Liver (tissue), 9 donors: ENCODE data around the gene FURIN. TPM values are rescaled to one million over a fixed set of nuclear protein-coding genes. Genes with fewer than 3 reads are reported as not detected.

Experiments
- DNase-seq: peaks from one replicate; pipeline ENCODE4 v3.0.0-alpha.2; 2017; ENCODE audit warnings: low spot score
- H3K27ac ChIP-seq, 2 donors: one replicate each; pipeline ENCODE4 v1.7.0; 2013; ENCODE audit warnings: inconsistent platforms in 2 of 2, low read length in 2 of 2, control low read depth in 1 of 2, low read depth in 1 of 2, mild to moderate bottlenecking in 1 of 2
- H3K27me3 ChIP-seq, 4 donors: one replicate each; pipeline versions ENCODE4 v1.6.1 to v1.7.0; 2013; ENCODE audit warnings: low read length in 3 of 4, inconsistent platforms in 1 of 4, mild to moderate bottlenecking in 1 of 4, moderate library complexity in 1 of 4; ENCODE audit not compliant: control insufficient read depth in 4 of 4, insufficient read depth in 4 of 4
- H3K36me3 ChIP-seq, 4 donors: one replicate each; pipeline versions ENCODE4 v1.6.1 to v1.7.0; 2013; ENCODE audit warnings: low read length in 3 of 4, mild to moderate bottlenecking in 3 of 4, low read depth in 1 of 4, moderate library complexity in 1 of 4; ENCODE audit not compliant: control insufficient read depth in 4 of 4, insufficient read depth in 3 of 4
- H3K4me1 ChIP-seq, 4 donors: one replicate each; pipeline versions ENCODE4 v1.6.1 to v1.7.0; 2013; ENCODE audit warnings: low read length in 3 of 4, mild to moderate bottlenecking in 3 of 4, moderate library complexity in 1 of 4; ENCODE audit not compliant: control insufficient read depth in 4 of 4, insufficient read depth in 4 of 4
- H3K4me3 ChIP-seq, 3 donors: one replicate each; pipeline versions ENCODE4 v1.6.1 to v1.7.0; 2013; ENCODE audit warnings: low read length in 3 of 3, control low read depth in 1 of 3, low read depth in 1 of 3, mild to moderate bottlenecking in 1 of 3
- H3K9ac ChIP-seq, 2 donors: one replicate each; pipeline ENCODE4 v1.7.0; 2013; ENCODE audit warnings: low read length in 2 of 2, mild to moderate bottlenecking in 2 of 2, moderate library complexity in 2 of 2, control low read depth in 1 of 2, low read depth in 1 of 2
- H3K9me3 ChIP-seq, 4 donors: one replicate each; pipeline versions ENCODE4 v1.6.1 to v1.7.0; 2013; ENCODE audit warnings: low read length in 3 of 4; ENCODE audit not compliant: control insufficient read depth in 4 of 4
- ATF3 ChIP-seq: IDR thresholded peaks from 2 replicates; pipeline ENCODE4 v1.6.1; 2016; ENCODE audit warnings: antibody characterized with exemption
- CTCF ChIP-seq: fragments of 150-350 bp; IDR thresholded peaks from 2 replicates; pipeline ENCODE4 v1.5.1; 2017; ENCODE audit warnings: improper control_type of control experiment, low read depth, low read length; ENCODE audit not compliant: missing input control
- EGR1 ChIP-seq, 2 donors: IDR thresholded peaks; 2 replicates each; pipeline ENCODE4 v1.6.1; 2016 to 2018; ENCODE audit warnings: antibody characterized with exemption in 2 of 2, low read depth in 2 of 2
- FOXA1 ChIP-seq: IDR thresholded peaks from 2 replicates; pipeline ENCODE4 v1.6.1; 2016; ENCODE audit warnings: antibody characterized with exemption
- FOXA2 ChIP-seq: IDR thresholded peaks from 2 replicates; pipeline ENCODE4 v1.6.1; 2016; ENCODE audit warnings: antibody characterized with exemption
- GABPA ChIP-seq, 2 donors: IDR thresholded peaks in 1 of 2; conservative IDR thresholded peaks in 1 of 2; 2 replicates each; pipeline ENCODE4 v1.6.1; 2016; ENCODE audit warnings: antibody characterized with exemption in 2 of 2, mild to moderate bottlenecking in 1 of 2, moderate library complexity in 1 of 2
- HNF4A ChIP-seq, 2 donors: conservative IDR thresholded peaks; 2 replicates each; pipeline ENCODE4 v1.6.1; 2016; ENCODE audit warnings: antibody characterized with exemption in 2 of 2, mild to moderate bottlenecking in 2 of 2
- HNF4G ChIP-seq: IDR thresholded peaks from 2 replicates; pipeline ENCODE4 v1.6.1; 2016; ENCODE audit warnings: antibody characterized with exemption
- JUND ChIP-seq, 2 donors: IDR thresholded peaks; 2 replicates each; pipeline ENCODE4 v1.6.1; 2016; ENCODE audit warnings: antibody characterized with exemption in 2 of 2
- MAX ChIP-seq: IDR thresholded peaks from 2 replicates; pipeline ENCODE4 v1.6.1; 2016; ENCODE audit warnings: antibody characterized with exemption
- NR2F2 ChIP-seq: IDR thresholded peaks from 2 replicates; pipeline ENCODE4 v1.6.1; 2016; ENCODE audit warnings: antibody characterized with exemption
- RAD21 ChIP-seq, 2 donors: IDR thresholded peaks; 2 replicates each; pipeline ENCODE4 v1.6.1; 2016; ENCODE audit warnings: antibody characterized with exemption in 2 of 2, mild to moderate bottlenecking in 2 of 2
- REST ChIP-seq: IDR thresholded peaks from 2 replicates; pipeline ENCODE4 v1.6.1; 2016; ENCODE audit warnings: antibody characterized with exemption, mild to moderate bottlenecking
- RXRA ChIP-seq, 2 donors: IDR thresholded peaks; 2 replicates each; pipeline ENCODE4 v1.6.1; 2017 to 2018; ENCODE audit warnings: antibody characterized with exemption in 2 of 2, mild to moderate bottlenecking in 1 of 2
- SP1 ChIP-seq: IDR thresholded peaks from 2 replicates; pipeline ENCODE4 v1.6.1; 2018; ENCODE audit warnings: antibody characterized with exemption, mild to moderate bottlenecking
- TAF1 ChIP-seq: conservative IDR thresholded peaks from 2 replicates; pipeline ENCODE4 v1.6.1; 2016; ENCODE audit warnings: antibody characterized with exemption, mild to moderate bottlenecking
- YY1 ChIP-seq: IDR thresholded peaks from 2 replicates; pipeline ENCODE4 v1.6.1; 2016; ENCODE audit warnings: antibody characterized with exemption, mild to moderate bottlenecking
- ZBTB33 ChIP-seq: IDR thresholded peaks from 2 replicates; pipeline ENCODE4 v1.6.1; 2016; ENCODE audit warnings: antibody characterized with exemption
- WGBS: extraction: QIAGEN DNeasy Blood & Tissue Kit; methylation state at CpG from one replicate; pipeline ENCODE4 v1.1.7; 2013; 5-methylcytosine and 5-hydroxymethylcytosine counted together
- polyA plus RNA-seq, 2 donors: library from polyadenylated mRNA; stranded (reverse) in 1 of 2; unstranded in 1 of 2; fragments of 200-250 nt in 1 of 2; fragments of >200 nt in 1 of 2; fragmentation: Nextera tagmentation in 1 of 2; extraction: Ambion mirVana in 1 of 2; gene quantifications; one replicate each; pipeline versions ENCODE4 v1.2.1 to v1.2.3, GENCODE V29; 2013 to 2015
- total RNA-seq, 2 donors: library from RNA; depleted of rRNA; stranded (reverse); fragments of >200 nt; gene quantifications; one replicate each; pipeline ENCODE4 v1.2.3, GENCODE V29; 2014
- donor health status: healthy.
- donor health status: healthy.
- donor health status: healthy.
- donor health status: healthy.
- donor health status: healthy.

The FURIN gene
- total and polyA plus RNA-seq, 4 donors: 102 to 258 (median 164) TPM

GRCh38 chr15:90860942-90861675 is 7.3 kb upstream of the FURIN start:
- Histone ChIP-seq H3K36me3 (no peaks in the 10 kb centered on the region), H3K4me1 (peaks cover 27 to 69% (median 53%) of the 10 kb centered on the region in 4 donors), H3K27ac (peak overlapping the region; percentile 78 to 80), H3K27me3 (no peaks in the 10 kb centered on the region), H3K9ac (peak overlapping the region in 1 of 2 donors; percentile 30), H3K9me3 (no peaks in the 10 kb centered on the region), H3K4me3 (no peak overlapping the region)
- no peak for DNase-seq
- TF ChIP-seq TAF1: peak; percentile 48
- TF ChIP-seq FOXA1: peak; percentile 86
- peak in 1 of 2 donors; percentile 39 for TF ChIP-seq GABPA (IDR thresholded peaks at IDR 0.05 in 1 of 2, conservative IDR thresholded peaks at IDR 0.05 in 1 of 2)
- TF ChIP-seq CTCF: no peak
- TF ChIP-seq ZBTB33: peak; percentile 89
- TF ChIP-seq SP1: peak; percentile 84
- TF ChIP-seq RAD21 (IDR thresholded peaks at IDR 0.05): peak; percentile 30 to 49
- peak in 1 of 2 donors; percentile 84 for TF ChIP-seq EGR1 (IDR thresholded peaks at IDR 0.05; ENCODE audit: low read depth in 2 of 2)
- peak; percentile 95 to 97 for TF ChIP-seq JUND (IDR thresholded peaks at IDR 0.05)
- peak; percentile 74 for TF ChIP-seq REST
- TF ChIP-seq RXRA (IDR thresholded peaks at IDR 0.05): peak; percentile 78 to 93
- peak; percentile 86 for TF ChIP-seq FOXA2
- TF ChIP-seq MAX: peak; percentile 83
- TF ChIP-seq NR2F2: peak; percentile 67
- TF ChIP-seq HNF4A (conservative IDR thresholded peaks at IDR 0.05): peak; percentile 69 to 82
- peak; percentile 42 for TF ChIP-seq HNF4G
- TF ChIP-seq ATF3: peak; percentile 98
- TF ChIP-seq YY1: peak; percentile 89
- WGBS: 29% methylated on average over 14 of the region's 14 CpGs
